ENCODE data around the gene EXOC6B.

EXOC6B gene

GRCh38 chr2:72347081-72347480, 478.8 kb downstream of the EXOC6B start:
- Histone ChIP-seq H4K20me1 (ENCODE audit: insufficient read depth, low read length) (no peaks in the 10 kb centered on the region), H3K27me3 (ENCODE audit: insufficient read depth, low read length, poor library complexity) (no peaks in the 10 kb centered on the region), H3K36me3 (ENCODE audit: insufficient read depth, low read length) (no peaks in the 10 kb centered on the region), H3K4me2 (ENCODE audit: insufficient read depth, low read length) (no peak overlapping the region), H3K27ac (ENCODE audit: low read length) (no peak overlapping the region), H2AFZ (ENCODE audit: low read depth, low read length) (no peak overlapping the region), H3K9me3 (ENCODE audit: insufficient read depth, low read length, severe bottlenecking) (no peaks in the 10 kb centered on the region), H3K9ac (ENCODE audit: low read depth, low read length) (no peak overlapping the region), H3K4me3 (ENCODE audit: low read depth in 1 of 2, low read length in 2 of 2) (no peak overlapping the region), H3K79me2 (ENCODE audit: insufficient read depth, low read length) (no peaks in the 10 kb centered on the region), H3K4me1 (ENCODE audit: insufficient read depth, low read length) (no peaks in the 10 kb centered on the region)
- TF ChIP-seq EZH2 (IDR thresholded peaks at IDR 0.05; ENCODE audit: borderline replicate concordance, low read depth, low read length, severe bottlenecking): no peak
- DNase-seq: no peak
- no peak for ATAC-seq (ENCODE audit: insufficient read depth, low read depth)

- Histone ChIP-seq H3K4me2 (ENCODE audit: insufficient read depth, low read length) (no peak overlapping the region), H3K9me3 (ENCODE audit: insufficient read depth, low read length, severe bottlenecking) (no peaks in the 10 kb centered on the region), H2AFZ (ENCODE audit: low read depth, low read length) (no peak overlapping the region), H3K4me1 (ENCODE audit: insufficient read depth, low read length) (no peaks in the 10 kb centered on the region), H3K79me2 (ENCODE audit: insufficient read depth, low read length) (no peaks in the 10 kb centered on the region), H3K27ac (ENCODE audit: low read length) (no peak overlapping the region), H3K9ac (ENCODE audit: low read depth, low read length) (no peak overlapping the region), H4K20me1 (ENCODE audit: insufficient read depth, low read length) (no peaks in the 10 kb centered on the region), H3K4me3 (ENCODE audit: low read depth in 1 of 2, low read length in 2 of 2) (no peak overlapping the region), H3K36me3 (ENCODE audit: insufficient read depth, low read length) (no peaks in the 10 kb centered on the region), H3K27me3 (ENCODE audit: insufficient read depth, low read length, poor library complexity) (no peaks in the 10 kb centered on the region)
- ATAC-seq (ENCODE audit: insufficient read depth, low read depth): no peak
- no peak for DNase-seq
- TF ChIP-seq EZH2 (IDR thresholded peaks at IDR 0.05; ENCODE audit: borderline replicate concordance, low read depth, low read length, severe bottlenecking) (no peak), CTCF (IDR thresholded peaks at IDR 0.05; ENCODE audit: borderline replicate concordance, extremely low read depth, low read length, poor library complexity, severe bottlenecking) (no peak)
These were observed 484.2 kb downstream of the EXOC6B start for GRCh38 chr2:72341639-72342038.

- no peak for ATAC-seq (ENCODE audit: insufficient read depth, low read depth)
- TF ChIP-seq EZH2 (IDR thresholded peaks at IDR 0.05; ENCODE audit: borderline replicate concordance, low read depth, low read length, severe bottlenecking) (no peak), CTCF (IDR thresholded peaks at IDR 0.05; ENCODE audit: borderline replicate concordance, extremely low read depth, low read length, poor library complexity, severe bottlenecking) (no peak)
- Histone ChIP-seq H3K9me3 (ENCODE audit: insufficient read depth, low read length, severe bottlenecking) (no peaks in the 10 kb centered on the region), H3K4me3 (ENCODE audit: low read depth in 1 of 2, low read length in 2 of 2) (no peak overlapping the region), H4K20me1 (ENCODE audit: insufficient read depth, low read length) (no peaks in the 10 kb centered on the region), H3K27me3 (ENCODE audit: insufficient read depth, low read length, poor library complexity) (no peaks in the 10 kb centered on the region), H3K9ac (ENCODE audit: low read depth, low read length) (no peak overlapping the region), H3K4me1 (ENCODE audit: insufficient read depth, low read length) (no peaks in the 10 kb centered on the region), H3K4me2 (ENCODE audit: insufficient read depth, low read length) (no peak overlapping the region), H3K79me2 (ENCODE audit: insufficient read depth, low read length) (no peaks in the 10 kb centered on the region), H2AFZ (ENCODE audit: low read depth, low read length) (no peak overlapping the region), H3K36me3 (ENCODE audit: insufficient read depth, low read length) (no peaks in the 10 kb centered on the region), H3K27ac (ENCODE audit: low read length) (no peak overlapping the region)
- DNase-seq: no peak
These were observed 485.2 kb downstream of the EXOC6B start for GRCh38 chr2:72340665-72341064.

GRCh38 chr2:72338076-72338475, 487.8 kb downstream of the EXOC6B start:
- TF ChIP-seq EZH2 (IDR thresholded peaks at IDR 0.05; ENCODE audit: borderline replicate concordance, low read depth, low read length, severe bottlenecking) (no peak), CTCF (IDR thresholded peaks at IDR 0.05; ENCODE audit: borderline replicate concordance, extremely low read depth, low read length, poor library complexity, severe bottlenecking) (no peak)
- Histone ChIP-seq H3K27ac (ENCODE audit: low read length) (no peak overlapping the region), H3K27me3 (ENCODE audit: insufficient read depth, low read length, poor library complexity) (no peaks in the 10 kb centered on the region), H2AFZ (ENCODE audit: low read depth, low read length) (no peak overlapping the region), H3K79me2 (ENCODE audit: insufficient read depth, low read length) (no peaks in the 10 kb centered on the region), H3K4me3 (ENCODE audit: low read depth in 1 of 2, low read length in 2 of 2) (no peak overlapping the region), H3K9ac (ENCODE audit: low read depth, low read length) (no peak overlapping the region), H3K4me1 (ENCODE audit: insufficient read depth, low read length) (no peaks in the 10 kb centered on the region), H4K20me1 (ENCODE audit: insufficient read depth, low read length) (no peaks in the 10 kb centered on the region), H3K36me3 (ENCODE audit: insufficient read depth, low read length) (no peaks in the 10 kb centered on the region), H3K9me3 (ENCODE audit: insufficient read depth, low read length, severe bottlenecking) (no peaks in the 10 kb centered on the region), H3K4me2 (ENCODE audit: insufficient read depth, low read length) (no peak overlapping the region)
- no peak for DNase-seq
- ATAC-seq (ENCODE audit: insufficient read depth, low read depth): no peak
